OCI-LY1 (cell line): Measurements from ENCODE around the gene STRIP1.

ENCODE experiments used
- CTCF ChIP-seq: fragments of 200-600 bp; sonication (generic), shearing (Covaris generic); IDR thresholded peaks from 2 replicates; pipeline ENCODE4 v1.5.1; 2017; ENCODE audit warnings: mild to moderate bottlenecking, antibody characterized with exemption, low read length, moderate library complexity, mixed read lengths
- EZH2 ChIP-seq: fragments of 200-600 bp; sonication (generic), shearing (Covaris generic); IDR thresholded peaks from 2 replicates; pipeline ENCODE4 v1.8.0; 2017; ENCODE audit warnings: borderline replicate concordance, mixed run types, mild to moderate bottlenecking, antibody characterized with exemption, low read length, moderate library complexity, mixed read lengths

GRCh38 chr1:109994654-109995053, 39.8 kb upstream of the STRIP1 start:
- no peak for TF ChIP-seq CTCF
- no peak for TF ChIP-seq EZH2
